ENCODE measurements around the gene STPG2.
A peak's percentile ranks its signal among the peaks of the same experiment; 100 is the strongest.

Gene STPG2

GRCh38 chr4:98092833-98093439 lies 50.3 kb downstream of the STPG2 start:
- peak; percentile 56 for DNase-seq

- DNase-seq = no peak
Measured at GRCh38 chr4:98081936-98082335, 61.3 kb downstream of the STPG2 start.

GRCh38 chr4:98068495-98068894 lies 74.8 kb downstream of the STPG2 start:
- DNase-seq = no peak

- DNase-seq = peak; percentile 5
Measured at GRCh38 chr4:98055800-98056501, 87.3 kb downstream of the STPG2 start.

- DNase-seq = no peak
Measured at GRCh38 chr4:98046665-98047064, 96.6 kb downstream of the STPG2 start.

- no peak for DNase-seq
Measured at GRCh38 chr4:98030059-98030458, 113.2 kb downstream of the STPG2 start.

- no peak for DNase-seq
Measured at GRCh38 chr4:98027827-98028226, 115.4 kb downstream of the STPG2 start.

- no peak for DNase-seq
Measured at GRCh38 chr4:98026362-98026761, 116.9 kb downstream of the STPG2 start.

- DNase-seq = no peak
Measured at GRCh38 chr4:98006814-98007412, 136.4 kb downstream of the STPG2 start.

- no peak for DNase-seq
Measured at GRCh38 chr4:98006060-98006459, 137.2 kb downstream of the STPG2 start.

GRCh38 chr4:98000940-98001339 lies 142.3 kb downstream of the STPG2 start:
- no peak for DNase-seq

- no peak for DNase-seq
Measured at GRCh38 chr4:97998203-97998602, 145.1 kb downstream of the STPG2 start.

GRCh38 chr4:97994765-97995465 lies 148.4 kb downstream of the STPG2 start:
- DNase-seq = no peak

GRCh38 chr4:97990409-97990808 lies 152.9 kb downstream of the STPG2 start:
- no peak for DNase-seq

GRCh38 chr4:97987019-97987648 lies 156.1 kb downstream of the STPG2 start:
- peak; percentile 58 for DNase-seq

- DNase-seq = peak; percentile 22
Measured at GRCh38 chr4:97984545-97985131, 158.6 kb downstream of the STPG2 start.

GRCh38 chr4:97978791-97979488 lies 164.3 kb downstream of the STPG2 start:
- DNase-seq = no peak

GRCh38 chr4:97953171-97953941 lies 189.9 kb downstream of the STPG2 start:
- DNase-seq = no peak

GRCh38 chr4:97952763-97953162 lies 190.5 kb downstream of the STPG2 start:
- DNase-seq = no peak

GRCh38 chr4:97950836-97951235 lies 192.4 kb downstream of the STPG2 start:
- no peak for DNase-seq

GRCh38 chr4:97942951-97943350 lies 200.3 kb downstream of the STPG2 start:
- no peak for DNase-seq

All from hematopoietic multipotent progenitor cell treated with erythropoietin and hydrocortisone succinate and interleukin-3 and kit ligand, for 4 days (in vitro differentiated cells).